Body of pancreas (tissue), 4 donors: ENCODE data around the gene MORN1.

ENCODE experiments used
- CTCF ChIP-seq, 7 experiments: fragments of 450-650 bp in 4 of 7; fragments of 200-600 bp in 3 of 7; sonication (generic) in 3 of 7; IDR thresholded peaks; one replicate each; pipeline ENCODE4 v1.5.1; 2016 to 2019; ENCODE audit warnings: antibody characterized with exemption in 7 of 7
- POLR2A ChIP-seq, 3 donors: fragments of 450-650 bp; IDR thresholded peaks; one replicate each; pipeline ENCODE4 v1.6.1; 2016; ENCODE audit warnings: antibody characterized with exemption in 3 of 3, mild to moderate bottlenecking in 2 of 3

- no peak for TF ChIP-seq CTCF (IDR thresholded peaks at IDR 0.05)
- no peak for TF ChIP-seq POLR2A (IDR thresholded peaks at IDR 0.05)
Measured at GRCh38 chr1:2391931-2392509, 666 bp upstream of the MORN1 start.
